Activated CD8-positive, alpha-beta memory T cell treated with anti-CD3 and anti-CD28 coated beads for 36 hours (primary cell): ENCODE results near the gene PRKCZ. TPM values are rescaled to one million over a fixed set of nuclear protein-coding genes. Genes with fewer than 3 reads are reported as not detected.

Experiments
- CTCF ChIA-PET: fragments of 350-600 bp; sonication (Branson Sonifier 250); formaldehyde crosslinking; loops from one replicate; lab custom pipeline; 2021; ENCODE audit warnings: antibody characterized with exemption; lab: Charles Lee
- POLR2A ChIA-PET: fragments of 350-600 bp; sonication (Branson Sonifier 250); formaldehyde crosslinking; loops from one replicate; lab custom pipeline; 2021; ENCODE audit warnings: antibody characterized with exemption; lab: Charles Lee
- total RNA-seq, 2 experiments: library from RNA; stranded (reverse); gene quantifications; one replicate each; pipeline ENCODE4 v1.2.3, GENCODE V29; 2021

Gene PRKCZ
- total RNA-seq, 2 experiments from 2014 or later = 12.6 to 13.2 TPM

DNA sequence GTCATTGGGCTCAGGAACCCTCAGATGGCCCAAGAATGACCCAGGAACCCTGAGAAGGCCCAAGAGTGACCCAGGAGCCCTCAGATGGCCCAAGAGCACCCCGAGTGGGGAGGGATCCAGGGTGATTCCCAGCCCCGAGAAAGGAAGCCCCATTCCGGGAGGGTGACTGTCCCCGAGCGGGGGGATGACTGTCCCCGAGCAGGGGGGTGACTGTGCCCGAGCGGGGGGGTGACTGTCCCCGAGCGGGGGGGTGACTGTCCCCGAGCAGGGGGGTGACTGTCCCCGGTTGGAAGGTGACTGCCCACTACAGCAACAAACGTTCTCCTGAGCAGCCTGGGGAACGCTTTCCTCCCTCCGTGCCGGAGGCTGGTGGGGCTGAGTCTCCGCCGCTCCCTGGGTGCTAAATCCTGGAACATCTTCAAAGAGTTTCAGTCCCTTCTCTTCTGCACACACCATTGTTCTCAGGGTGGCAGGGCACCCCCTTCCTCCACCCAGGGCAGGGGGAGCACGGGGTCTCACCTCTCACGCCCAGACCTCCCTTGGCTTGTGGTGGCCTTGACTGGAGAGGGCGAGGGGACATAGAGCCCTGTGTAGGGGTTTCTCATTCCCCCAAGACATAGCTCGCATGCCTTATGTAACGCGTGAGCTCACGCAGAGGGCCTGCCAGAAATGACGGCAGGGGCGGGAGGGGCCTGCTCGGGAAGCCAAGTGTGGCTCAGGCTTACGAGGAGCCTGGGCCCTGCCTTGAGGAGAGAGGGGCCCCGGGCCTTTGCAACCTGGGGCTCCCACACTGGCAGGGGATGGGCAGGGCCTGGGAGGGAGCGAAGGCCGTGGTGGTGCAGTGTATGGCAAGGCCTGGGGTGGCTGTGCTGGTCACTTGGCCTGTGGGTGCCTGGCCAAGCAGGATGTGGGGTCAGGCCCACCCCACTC is 163.6 kb downstream of the PRKCZ start:
- ChIA-PET CTCF (no interaction called here), POLR2A (no interaction called here)

DNA sequence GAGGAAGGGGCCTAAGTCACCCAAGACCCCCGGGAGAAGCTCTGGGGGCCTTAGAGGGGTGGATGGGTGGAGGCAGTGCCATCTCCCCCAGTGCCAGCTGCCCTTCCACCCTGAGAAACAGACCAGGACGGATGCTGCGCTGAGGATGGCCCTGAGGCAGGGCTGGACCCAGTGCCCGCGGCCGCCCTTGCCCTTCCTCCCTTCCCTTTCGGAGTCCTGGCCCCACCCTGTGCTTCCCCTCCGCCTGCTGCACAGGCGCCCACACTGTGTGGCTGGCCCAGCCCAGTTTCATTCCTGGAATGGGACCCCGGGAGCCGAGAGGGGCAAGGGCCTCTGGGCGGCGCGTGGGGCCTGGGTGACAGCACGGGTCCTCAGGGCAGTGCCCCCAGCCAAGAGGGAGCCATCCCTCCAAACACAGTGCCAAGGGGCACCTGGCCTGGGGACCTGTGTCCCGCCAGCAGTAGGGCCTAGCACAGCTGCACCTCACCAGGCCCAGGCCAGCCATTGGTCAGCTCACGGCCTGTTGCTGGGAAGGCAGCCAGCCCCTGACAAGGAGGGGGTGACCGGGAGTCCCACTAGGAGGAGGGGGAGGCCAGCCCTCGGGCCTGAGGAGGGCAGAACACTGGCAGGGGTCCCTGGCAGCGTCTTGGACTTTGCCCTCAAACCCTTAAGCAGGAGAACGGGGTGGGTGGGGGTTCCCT is 164.5 kb downstream of the PRKCZ start:
- POLR2A ChIA-PET = no interaction called here

DNA sequence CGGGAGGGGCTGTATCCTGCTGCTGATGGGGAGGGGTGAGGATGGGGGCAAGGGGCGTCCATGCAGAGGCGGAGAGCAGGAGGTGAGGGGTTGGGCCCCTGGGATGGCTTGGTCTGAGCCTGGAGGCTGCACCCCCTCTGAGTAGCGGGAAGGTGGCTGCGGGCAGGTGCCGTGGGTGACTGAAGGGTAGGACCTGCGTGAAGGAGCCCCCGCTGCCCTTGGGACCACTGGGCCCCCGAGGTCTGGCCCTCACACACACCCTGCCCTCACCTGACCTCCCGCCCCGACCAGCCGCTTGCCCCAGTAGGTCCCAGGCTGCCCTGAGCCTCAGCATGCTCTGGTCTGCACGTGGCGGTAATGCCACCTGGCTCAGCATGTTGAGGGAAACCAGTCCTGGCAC is 165.1 kb downstream of the PRKCZ start:
- ChIA-PET POLR2A (no interaction called here), CTCF (interaction anchor here (0.5 kb wide), 1 partner anchor 392 kb away, joined by 3 read pairs; no protein-coding TSS in a partner anchor)

More for the DNA sequence above, 164.5 kb downstream of the PRKCZ start:
- CTCF ChIA-PET = no interaction called here

DNA sequence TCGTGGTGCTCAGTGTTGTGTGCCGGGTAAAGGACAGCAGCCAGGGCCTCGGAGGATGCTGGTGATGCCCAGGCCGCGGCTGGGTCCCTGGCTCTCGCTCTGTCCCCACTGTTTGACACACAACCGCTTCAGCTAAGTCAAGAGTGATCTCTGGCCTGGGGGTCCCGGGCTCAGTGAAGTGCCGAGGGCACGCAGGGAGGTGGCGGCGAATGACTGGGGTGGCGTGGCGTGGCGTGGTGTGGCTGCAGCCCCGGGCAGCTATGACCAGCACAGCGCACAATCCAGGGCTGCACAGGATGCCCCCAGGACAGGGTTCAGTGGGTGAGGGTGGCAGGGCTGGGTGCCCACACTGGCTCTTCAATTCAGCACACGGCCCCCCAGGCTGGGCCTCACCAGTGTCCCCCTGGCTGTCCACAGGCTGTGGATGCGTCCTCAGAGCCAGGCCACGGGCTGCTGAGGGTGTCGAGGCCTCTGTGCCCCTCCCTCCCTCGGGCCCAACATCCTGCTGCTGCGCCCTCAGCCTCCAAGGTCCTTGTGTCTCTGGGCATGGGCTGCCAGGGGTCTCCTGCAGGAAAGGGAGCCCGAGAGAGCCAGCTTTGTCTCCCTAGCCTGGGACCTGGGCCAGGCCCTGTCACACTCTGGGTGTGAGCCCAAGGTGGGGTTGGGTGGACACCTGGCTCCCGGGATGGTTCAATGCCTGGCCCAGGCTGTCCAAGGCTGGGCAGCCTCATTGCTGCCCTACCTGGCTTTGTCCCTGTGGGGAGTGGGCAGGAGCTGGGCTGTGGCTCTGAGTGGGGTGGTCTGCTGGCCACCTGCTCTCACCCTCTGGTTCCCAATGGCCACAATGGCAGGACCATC is 165.9 kb downstream of the PRKCZ start:
- ChIA-PET CTCF (no interaction called here), POLR2A (no interaction called here)

DNA sequence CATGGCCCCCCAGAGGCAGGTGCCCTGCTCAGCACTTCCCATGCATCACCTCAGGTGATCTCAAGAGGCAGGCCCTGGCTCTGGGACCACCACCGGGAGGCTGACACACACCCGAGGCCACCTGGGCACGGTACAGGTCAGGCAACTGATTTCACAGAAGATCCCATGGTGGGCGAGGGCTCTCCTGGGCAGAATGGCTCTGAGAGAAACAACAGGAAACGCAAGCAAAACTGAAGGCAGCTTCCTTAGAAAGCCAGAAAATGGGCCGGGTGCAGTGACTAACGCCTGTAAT is 166.5 kb downstream of the PRKCZ start:
- ChIA-PET CTCF (no interaction called here), POLR2A (no interaction called here)

DNA sequence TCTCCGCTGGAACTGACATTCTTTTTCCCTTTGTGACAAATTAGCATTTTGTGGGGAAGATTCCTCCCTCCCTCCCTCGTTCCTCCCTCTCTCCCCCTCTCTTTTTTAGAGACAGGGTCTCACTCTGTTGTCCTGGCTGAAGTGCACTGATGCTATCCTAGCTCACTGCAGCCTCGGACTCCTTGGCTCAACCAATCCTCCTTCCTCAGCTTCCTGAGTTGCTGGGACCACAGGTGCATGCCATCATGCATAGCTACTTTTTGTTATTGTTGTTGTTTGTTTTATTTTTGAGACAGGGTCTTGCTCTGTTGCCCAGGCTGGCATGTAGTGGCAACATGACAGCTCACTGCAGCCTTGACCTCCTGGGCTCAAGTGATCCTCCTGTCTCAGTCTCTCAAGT is 171.1 kb downstream of the PRKCZ start:
- ChIA-PET POLR2A (no interaction called here), CTCF (no interaction called here)

DNA sequence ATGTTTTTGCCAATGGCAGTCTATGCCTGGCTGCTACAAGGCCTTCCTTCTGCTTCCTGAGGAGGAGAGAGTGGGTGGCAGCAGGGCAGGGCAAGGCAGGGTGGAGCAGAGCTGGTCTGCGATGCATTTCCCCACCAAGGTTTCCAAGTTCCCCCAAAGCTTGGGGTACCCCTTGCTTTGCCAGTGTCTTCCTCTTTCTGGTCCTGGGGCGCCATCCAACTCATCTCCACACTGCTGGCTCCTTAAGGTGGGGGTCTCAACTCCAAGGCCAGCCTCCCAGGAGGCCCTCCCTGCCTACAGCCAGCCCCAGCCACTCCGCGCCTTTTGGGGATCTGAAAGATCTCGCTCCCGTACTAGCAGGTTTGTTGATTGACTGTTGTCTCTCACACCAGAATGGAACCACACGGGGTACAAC is 174.0 kb downstream of the PRKCZ start:
- CTCF ChIA-PET = interaction anchor here (1.1 kb wide), 1 partner anchor 91 kb away, joined by 3 read pairs; no protein-coding TSS in a partner anchor
- POLR2A ChIA-PET = no interaction called here

DNA sequence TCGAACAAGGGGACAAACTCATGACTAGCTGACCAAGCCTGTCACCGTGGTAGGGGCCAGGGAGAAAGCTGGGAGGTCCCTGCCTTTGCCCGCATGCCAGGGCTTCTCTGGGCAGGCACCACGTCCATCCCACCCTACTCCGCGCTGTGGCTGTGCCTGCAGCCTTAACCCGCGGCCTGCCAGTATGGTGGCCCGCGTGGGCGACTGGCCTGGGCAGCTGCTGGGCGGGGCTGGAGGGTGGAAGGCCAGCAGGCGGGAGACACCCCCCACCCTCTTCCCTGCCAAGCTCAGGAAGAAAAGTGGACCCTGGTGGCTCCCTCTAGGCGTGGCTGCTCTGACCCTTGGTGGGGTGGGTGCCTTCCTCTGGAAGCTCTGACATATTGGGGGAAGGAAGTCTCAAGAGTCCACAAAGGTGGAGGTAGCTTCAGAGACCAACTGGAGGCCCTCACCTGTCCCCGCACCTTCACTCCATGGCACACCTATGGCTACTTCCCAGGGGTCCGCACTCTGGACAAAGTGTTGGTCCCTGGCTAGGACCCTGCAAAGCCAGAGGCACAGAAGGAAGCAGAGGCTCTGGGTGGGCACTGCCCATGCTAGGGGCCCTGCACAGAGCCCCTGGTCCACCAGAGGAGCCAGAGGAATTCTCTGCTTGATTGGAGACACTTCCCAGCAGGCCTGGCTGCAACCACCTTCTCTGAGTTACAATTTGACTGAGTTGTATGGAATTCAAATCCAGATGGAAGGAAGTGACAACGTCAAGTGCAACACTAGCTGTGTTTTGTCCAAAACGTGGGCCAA is 174.6 kb downstream of the PRKCZ start:
- ChIA-PET CTCF (interaction anchor here (1.1 kb wide), 2 partner anchors 90 to 92 kb away, joined by 3 read pairs; no protein-coding TSS in a partner anchor), POLR2A (no interaction called here)

DNA sequence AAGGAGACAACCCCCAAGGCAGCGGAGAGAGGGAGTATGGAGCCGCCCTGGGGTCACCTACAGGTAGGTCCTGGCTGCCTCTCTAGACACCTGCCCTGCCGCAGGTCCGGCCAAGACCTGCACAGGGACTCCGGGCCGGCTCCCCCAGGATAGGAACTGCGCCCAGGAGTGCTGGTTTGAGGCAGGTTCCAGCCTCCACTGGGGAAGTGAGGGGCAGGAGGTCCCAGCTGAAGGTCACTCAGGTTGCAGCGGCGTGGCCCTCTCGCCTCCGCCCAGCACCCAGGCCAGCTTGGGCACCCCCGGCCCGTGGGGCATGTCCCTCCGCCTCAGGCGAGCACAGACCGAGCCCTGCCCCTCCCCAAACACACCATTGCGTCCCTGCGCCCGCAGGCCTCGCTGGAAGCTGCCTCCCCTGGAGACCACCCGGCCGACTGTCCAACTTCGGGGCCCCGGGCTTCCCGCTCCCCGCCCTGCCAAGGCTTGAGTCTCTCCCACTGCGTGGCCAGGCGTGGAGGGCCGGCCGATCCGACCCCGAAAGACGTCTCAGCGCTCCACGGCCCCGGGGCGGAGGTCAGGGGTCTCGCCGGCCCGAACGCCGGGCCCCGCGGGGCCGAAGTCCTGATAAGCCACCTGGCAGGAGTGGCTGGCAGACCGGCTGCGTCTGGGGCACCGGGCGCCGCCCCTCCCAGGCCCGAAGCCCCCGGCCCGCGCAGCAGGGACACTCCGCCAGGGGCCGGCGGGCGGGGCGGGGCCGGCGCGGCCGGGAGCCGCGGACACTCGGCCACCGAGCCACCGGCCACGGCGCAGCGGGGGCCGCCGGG is 176.5 kb downstream of the PRKCZ start:
- POLR2A ChIA-PET = interaction anchor here (0.6 kb wide), 1 partner anchor 341 kb away, joined by 6 read pairs; no protein-coding TSS in a partner anchor
- CTCF ChIA-PET = no interaction called here

DNA sequence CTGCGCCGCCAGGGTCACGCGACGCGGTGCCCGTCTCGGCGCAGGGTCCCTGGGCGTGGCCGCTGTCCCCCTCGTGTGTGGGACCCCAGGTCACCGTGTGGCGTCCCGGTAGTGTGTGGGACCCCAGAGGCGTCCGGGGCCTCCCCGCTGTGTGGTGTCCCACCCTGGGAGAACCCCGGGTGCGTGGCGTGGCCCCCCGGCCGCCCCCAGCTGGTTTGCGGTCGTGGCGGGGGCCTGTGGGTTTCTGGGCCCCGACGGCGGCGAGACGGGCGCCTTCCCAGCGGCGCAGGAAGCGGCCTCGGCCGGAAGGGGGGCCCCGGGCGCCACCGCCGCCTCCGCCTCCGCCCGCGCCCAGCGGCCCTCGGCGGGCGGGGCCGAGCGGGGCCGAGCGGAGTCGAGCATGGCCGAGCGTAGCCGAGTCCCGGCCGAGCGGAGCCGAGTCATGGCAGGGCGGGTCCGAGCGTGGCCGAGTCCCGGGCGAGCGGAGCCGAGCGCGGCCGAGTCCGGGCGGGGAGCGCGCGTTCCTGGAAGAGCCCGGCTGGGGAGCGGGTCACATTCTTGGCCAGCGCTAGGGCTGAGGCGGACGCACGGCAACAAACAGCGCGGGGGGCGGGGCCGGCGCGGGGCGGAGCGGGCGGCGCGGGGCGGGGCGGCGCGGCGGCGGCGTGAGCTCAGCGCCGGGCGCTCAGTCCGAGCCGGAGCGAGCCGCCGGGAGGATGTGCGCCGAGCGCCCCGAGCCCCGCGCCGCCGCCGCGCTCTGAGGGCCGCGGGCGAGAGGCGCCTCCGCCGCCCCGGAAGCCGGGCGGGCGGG is 177.3 kb downstream of the PRKCZ start:
- ChIA-PET CTCF (interaction anchor here (0.6 to 1.5 kb wide), 2 partner anchors 29 to 36 kb away, joined by 3 to 4 read pairs; no protein-coding TSS in a partner anchor), POLR2A (interaction anchor here (0.5 to 0.6 kb wide), 6 partner anchors 28 to 342 kb away, joined by 3 to 6 read pairs (median 4); no protein-coding TSS in a partner anchor)

DNA sequence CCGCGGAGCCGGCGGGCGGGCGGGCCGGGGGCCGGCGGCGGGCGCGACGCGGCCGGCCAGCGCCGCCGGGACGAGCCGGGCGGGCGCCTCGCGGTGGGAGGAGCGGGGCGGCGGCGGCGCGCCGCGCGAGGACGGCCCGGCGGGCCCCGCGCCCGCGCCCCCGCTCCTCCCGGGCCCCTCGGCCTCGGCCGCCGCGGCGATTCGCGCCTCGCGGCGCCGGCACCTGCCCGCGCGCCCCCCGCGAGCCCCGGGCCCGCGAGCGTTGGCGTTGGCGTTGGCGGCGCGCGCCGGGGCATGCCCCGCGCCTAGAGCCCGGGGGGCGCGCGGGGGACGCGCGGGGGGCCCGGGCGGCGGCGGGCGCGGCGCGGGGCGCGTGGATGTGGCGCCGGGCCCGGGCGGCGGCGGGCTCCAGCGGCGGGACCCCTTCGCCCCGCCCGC is 178.0 kb downstream of the PRKCZ start, which contains the start of gene SKI:
TSS of gene SKI (plus strand) at position 163 of the 438 bp plus-strand sequence. CDS start 448 bp downstream, outside the sequence.
- ChIA-PET CTCF (interaction anchor here (1.5 kb wide), 1 partner anchor 36 kb away, joined by 4 read pairs; no protein-coding TSS in a partner anchor), POLR2A (no interaction called here)

DNA sequence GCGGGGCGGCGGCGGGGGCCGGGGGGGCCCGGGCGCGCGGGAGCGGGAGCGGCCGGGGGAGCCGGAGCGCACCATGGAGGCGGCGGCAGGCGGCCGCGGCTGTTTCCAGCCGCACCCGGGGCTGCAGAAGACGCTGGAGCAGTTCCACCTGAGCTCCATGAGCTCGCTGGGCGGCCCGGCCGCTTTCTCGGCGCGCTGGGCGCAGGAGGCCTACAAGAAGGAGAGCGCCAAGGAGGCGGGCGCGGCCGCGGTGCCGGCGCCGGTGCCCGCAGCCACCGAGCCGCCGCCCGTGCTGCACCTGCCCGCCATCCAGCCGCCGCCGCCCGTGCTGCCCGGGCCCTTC is 178.5 kb downstream of the PRKCZ start:
- CTCF ChIA-PET = interaction anchor here (1.1 to 1.5 kb wide), 5 partner anchors 22 to 62 kb away, joined by 3 to 6 read pairs (median 3); partner anchors contain the start of gene FAAP20
- POLR2A ChIA-PET = interaction anchor here (0.6 to 2.2 kb wide), 10 partner anchors 24 to 164 kb away, joined by 3 to 23 read pairs (median 4); partner anchors contain the start of genes FAAP20, MORN1 and RER1

DNA sequence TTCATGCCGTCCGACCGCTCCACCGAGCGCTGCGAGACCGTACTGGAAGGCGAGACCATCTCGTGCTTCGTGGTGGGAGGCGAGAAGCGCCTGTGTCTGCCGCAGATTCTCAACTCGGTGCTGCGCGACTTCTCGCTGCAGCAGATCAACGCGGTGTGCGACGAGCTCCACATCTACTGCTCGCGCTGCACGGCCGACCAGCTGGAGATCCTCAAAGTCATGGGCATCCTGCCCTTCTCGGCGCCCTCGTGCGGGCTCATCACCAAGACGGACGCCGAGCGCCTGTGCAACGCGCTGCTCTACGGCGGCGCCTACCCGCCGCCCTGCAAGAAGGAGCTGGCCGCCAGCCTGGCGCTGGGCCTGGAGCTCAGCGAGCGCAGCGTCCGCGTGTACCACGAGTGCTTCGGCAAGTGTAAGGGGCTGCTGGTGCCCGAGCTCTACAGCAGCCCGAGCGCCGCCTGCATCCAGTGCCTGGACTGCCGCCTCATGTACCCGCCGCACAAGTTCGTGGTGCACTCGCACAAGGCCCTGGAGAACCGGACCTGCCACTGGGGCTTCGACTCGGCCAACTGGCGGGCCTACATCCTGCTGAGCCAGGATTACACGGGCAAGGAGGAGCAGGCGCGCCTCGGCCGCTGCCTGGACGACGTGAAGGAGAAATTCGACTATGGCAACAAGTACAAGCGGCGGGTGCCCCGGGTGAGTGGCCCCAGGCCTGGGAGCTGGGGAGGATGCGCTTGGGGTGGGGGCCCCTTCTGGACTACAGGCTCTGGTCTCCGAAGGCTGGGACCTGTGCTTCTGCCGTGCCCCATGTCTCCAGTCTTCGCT is 179.0 kb downstream of the PRKCZ start:
- CTCF ChIA-PET = interaction anchor here (1.1 to 1.3 kb wide), 4 partner anchors 22 to 61 kb away, joined by 3 to 6 read pairs (median 3); partner anchors contain the start of gene FAAP20
- POLR2A ChIA-PET = interaction anchor here (0.6 to 2.2 kb wide), 10 partner anchors 25 to 163 kb away, joined by 3 to 23 read pairs (median 4); partner anchors contain the start of genes FAAP20, MORN1 and RER1

DNA sequence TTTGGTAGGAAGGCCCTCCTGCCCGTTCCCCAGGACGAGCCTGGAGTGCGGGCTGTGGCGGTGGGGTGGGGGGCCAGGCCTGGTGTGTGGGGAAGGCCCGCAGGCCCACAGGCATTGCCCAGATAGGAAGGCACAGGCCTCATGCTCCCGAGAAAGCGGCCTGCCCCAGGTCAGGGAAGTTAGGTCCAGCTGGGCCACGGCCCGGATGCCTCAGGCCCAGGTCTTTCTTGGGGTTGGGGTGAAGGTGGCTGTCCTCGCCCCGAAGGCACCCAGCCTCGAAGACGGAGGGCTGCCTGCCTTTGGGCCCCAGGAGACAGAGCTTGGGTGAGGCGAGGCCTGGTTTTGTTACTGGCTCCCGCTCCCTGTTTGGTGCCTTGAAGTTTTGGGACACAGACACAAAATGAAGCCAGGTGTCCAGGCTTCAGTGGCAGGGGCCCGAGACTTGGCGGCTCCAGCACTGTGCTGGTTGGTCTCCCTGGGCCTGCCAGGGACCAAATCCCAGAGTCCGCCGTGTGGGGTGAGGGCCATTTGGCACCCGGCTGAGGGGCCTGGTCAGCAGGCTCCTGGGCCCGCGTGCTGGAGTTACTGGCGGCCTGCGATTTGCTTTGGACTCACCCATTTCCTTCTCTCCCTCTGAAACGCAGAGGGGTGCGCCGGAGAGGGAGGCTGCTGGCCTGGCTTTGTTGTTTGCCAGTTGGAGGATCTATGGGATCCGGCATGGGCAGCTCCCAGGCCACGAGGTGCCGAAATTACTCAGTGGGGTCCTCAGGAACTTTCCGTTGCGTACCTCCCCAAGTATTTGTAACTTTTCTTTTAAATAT is 179.9 kb downstream of the PRKCZ start:
- ChIA-PET POLR2A (interaction anchor here (1.1 to 2.2 kb wide), 4 partner anchors 31 to 85 kb away, joined by 3 to 23 read pairs (median 11); no protein-coding TSS in a partner anchor), CTCF (interaction anchor here (0.9 to 1.6 kb wide), 4 partner anchors 12 to 152 kb away, joined by 3 to 7 read pairs (median 3); no protein-coding TSS in a partner anchor)
